GM13976 (cell line): ENCODE measurements around the gene HBS1L.

Experiments
- DNase-seq: peaks from one replicate; pipeline ENCODE4 v3.0.0; 2012; ENCODE audit warnings: low spot score
- CTCF ChIP-seq: IDR thresholded peaks from 2 replicates; pipeline ENCODE4 v1.5.1; 2012; ENCODE audit warnings: borderline replicate concordance, mild to moderate bottlenecking; ENCODE audit not compliant: insufficient read depth; ENCODE audit errors: extremely low read depth, missing control alignments, control extremely low read depth
- in situ Hi-C: fragments of 300-500 bp; cut with MboI; formaldehyde crosslinking; loops from one replicate; pipeline ENCODE4 v1.12.0; 2022; ENCODE audit warnings: low sequenced_read_pairs, mixed read lengths, inconsistent platforms; ENCODE audit not compliant: unreplicated experiment

Gene HBS1L

GRCh38 chr6:134937426-134937825, 117.2 kb downstream of the HBS1L start:
- no peak for DNase-seq
- in situ Hi-C loops, result no loop called here
- no peak for TF ChIP-seq CTCF

- no peak for DNase-seq
Measured at GRCh38 chr6:134936931-134937330, 117.7 kb downstream of the HBS1L start.

GRCh38 chr6:134936476-134936875, 118.1 kb downstream of the HBS1L start:
- in situ Hi-C loops, result no loop called here
- no peak for TF ChIP-seq CTCF

More at GRCh38 chr6:134936931-134937330, 117.7 kb downstream of the HBS1L start:
- in situ Hi-C loops, result no loop called here
- no peak for TF ChIP-seq CTCF

GRCh38 chr6:134934793-134935485, 119.7 kb downstream of the HBS1L start:
- TF ChIP-seq CTCF, result no peak
- in situ Hi-C loops, result no loop called here
- no peak for DNase-seq

More at GRCh38 chr6:134936476-134936875, 118.1 kb downstream of the HBS1L start:
- no peak for DNase-seq

GRCh38 chr6:134932535-134933470, 121.8 kb downstream of the HBS1L start:
- in situ Hi-C loops, result no loop called here
- no peak for TF ChIP-seq CTCF

GRCh38 chr6:134932098-134932497, 122.5 kb downstream of the HBS1L start:
- TF ChIP-seq CTCF, result no peak
- no peak for DNase-seq
- in situ Hi-C loops, result no loop called here

More at GRCh38 chr6:134932535-134933470, 121.8 kb downstream of the HBS1L start:
- no peak for DNase-seq
